K562 (cell line): ENCODE data around the gene PKDCC. TPM values are rescaled to one million over a fixed set of nuclear protein-coding genes. Genes with fewer than 3 reads are reported as not detected.

ENCODE experiments used
- ATAC-seq: fragments of 200-7000 bp; cut with Tn5 transposase; 3 replicates; pipeline ENCODE4 v1.9.1; 2020; ENCODE audit warnings: moderate library complexity
- BruUV-seq: library from RNA; stranded (reverse); fragments of 400-500 nt; replicated peaks from 2 replicates; lab custom pipeline; 2021; lab: Mats Ljungman, UMichigan
- CTCF ChIA-PET: fragments of 300-600 bp; formaldehyde crosslinking; extraction: SDS; loops from one replicate; lab custom pipeline; 2021; ENCODE audit warnings: low intra/inter-chr PET ratio; lab: Yijun Ruan, JAX
- POLR2A ChIA-PET: fragments of 300-600, 350-650 bp; sonication (Branson Sonifier 250); formaldehyde crosslinking; extraction: SDS; loops from one replicate; lab custom pipeline; 2021; ENCODE audit warnings: antibody characterized with exemption, inconsistent platforms; lab: Yijun Ruan, JAX
- DNase-seq, 4 experiments: peaks; one replicate each; pipeline versions ENCODE4 v3.0.0 to v3.0.0-alpha.2; 2011 to 2018; ENCODE audit warnings: low spot score in 3 of 4, mixed read lengths in 3 of 4; ENCODE audit errors: extremely low read depth in 1 of 4
- FAIRE-seq: peaks from 2 replicates; lab custom pipeline; 2011; peaks lifted over from hg19 to GRCh38; lab: Jason Lieb, UNC
- H2AFZ ChIP-seq: 2 replicates; pipeline ENCODE4 v1.6.0; 2011; ENCODE audit warnings: low read depth, low read length, control low read depth, inconsistent platforms
- H3K27ac ChIP-seq: fragments of 200-600 bp; 3 replicates; pipeline ENCODE4 v1.8.0; 2011; ENCODE audit warnings: low read depth, mild to moderate bottlenecking, control low read depth, inconsistent platforms, low read length, moderate library complexity, mixed read lengths; ENCODE audit errors: extremely low read depth
- H3K27me3 ChIP-seq, 2 experiments: fragments of 300-600 bp in 1 of 2; 2 replicates in 1 of 2; 3 replicates in 1 of 2; pipeline versions ENCODE4 v1.6.0 to v1.8.0; 2011; ENCODE audit warnings: inconsistent platforms in 2 of 2, low read length in 2 of 2, mild to moderate bottlenecking in 1 of 2, mixed read lengths in 1 of 2, moderate library complexity in 1 of 2; ENCODE audit not compliant: control insufficient read depth in 2 of 2, insufficient read depth in 2 of 2
- H3K36me3 ChIP-seq: fragments of 300-600 bp; 3 replicates; pipeline ENCODE4 v1.8.0; 2011; ENCODE audit warnings: mild to moderate bottlenecking, low read length, inconsistent platforms; ENCODE audit not compliant: control insufficient read depth, insufficient read depth
- H3K4me1 ChIP-seq, 2 experiments: fragments of 200-600 bp in 1 of 2; replicated peaks in 1 of 2; 2 replicates in 1 of 2; 3 replicates in 1 of 2; pipeline versions ENCODE4 v1.5.1 to v1.8.0; 2011; ENCODE audit warnings: inconsistent platforms in 2 of 2, low read length in 2 of 2, mild to moderate bottlenecking in 1 of 2, mixed read lengths in 1 of 2, moderate library complexity in 1 of 2; ENCODE audit not compliant: control insufficient read depth in 2 of 2, insufficient read depth in 2 of 2
- H3K4me2 ChIP-seq: 2 replicates; pipeline ENCODE4 v1.6.1; 2011; ENCODE audit warnings: low read length, control low read depth, inconsistent platforms, mixed read lengths; ENCODE audit not compliant: insufficient read depth
- H3K4me3 ChIP-seq: fragments of 200-600 bp; sonication (generic), shearing (Covaris generic); 2 replicates; pipeline ENCODE4 v1.5.1; 2016; ENCODE audit warnings: control low read depth, inconsistent platforms
- H3K79me2 ChIP-seq: fragments of 200-600 bp; 3 replicates; pipeline ENCODE4 v1.8.0; 2011; ENCODE audit warnings: low read length, inconsistent platforms; ENCODE audit not compliant: control insufficient read depth, insufficient read depth
- H3K9ac ChIP-seq, 2 experiments: 2 replicates each; pipeline versions ENCODE4 v1.6.0 to v1.6.1; 2011; ENCODE audit warnings: low read depth in 2 of 2, low read length in 2 of 2, control low read depth in 1 of 2, inconsistent platforms in 1 of 2, mild to moderate bottlenecking in 1 of 2, mixed read lengths in 1 of 2; ENCODE audit not compliant: insufficient read depth in 1 of 2
- H3K9me1 ChIP-seq: one replicate; pipeline ENCODE4 v1.6.0; 2011; ENCODE audit warnings: inconsistent platforms, mild to moderate bottlenecking, low read length, moderate library complexity; ENCODE audit not compliant: control insufficient read depth, insufficient read depth
- H3K9me3 ChIP-seq: replicated peaks from 2 replicates; pipeline ENCODE4 v1.5.1; 2011; ENCODE audit warnings: low read depth, low read length, inconsistent platforms; ENCODE audit not compliant: control insufficient read depth, insufficient read depth
- H4K20me1 ChIP-seq: replicated peaks from 2 replicates; pipeline ENCODE4 v1.6.1; 2011; ENCODE audit warnings: low read length, inconsistent platforms, mixed read lengths; ENCODE audit not compliant: control insufficient read depth, insufficient read depth
- E2F3 ChIP-seq: fragments of 250-450 bp; sonication (Bioruptor Pico); IDR thresholded peaks from 2 replicates; pipeline ENCODE4 v1.4.0; 2020; ENCODE audit warnings: mild to moderate bottlenecking
- EP300 ChIP-seq: IDR thresholded peaks from 2 replicates; pipeline ENCODE4 v1.6.1; 2012; ENCODE audit warnings: low read length, improper control_type of control experiment
- GATAD2B ChIP-seq: fragments of 450-650 bp; IDR thresholded peaks from 2 replicates; pipeline ENCODE4 v1.6.1; 2017; ENCODE audit warnings: mild to moderate bottlenecking, borderline replicate concordance
- LCOR ChIP-seq: sonication (generic); formaldehyde crosslinking; IDR thresholded peaks from 2 replicates; pipeline ENCODE4 v1.8.0; 2022; ENCODE audit warnings: mild to moderate bottlenecking, missing genetic modification reagents
- ZFPM2 ChIP-seq: fragments of 250-450 bp; sonication (Bioruptor Pico); IDR thresholded peaks from 2 replicates; pipeline ENCODE4 v1.5.1; 2022; ENCODE audit warnings: mild to moderate bottlenecking
- WGBS: fragments of 100-300 bp; shearing (Covaris generic); methylation state at CpG from one replicate; pipeline ENCODE4 v1.1.6; 2016; ENCODE audit warnings: low coverage, mixed read lengths; ENCODE audit not compliant: insufficient coverage; ENCODE audit errors: missing lambda C conversion rate; 5-methylcytosine and 5-hydroxymethylcytosine counted together
- in situ Hi-C: fragments of 300-500 bp; cut with MboI; formaldehyde crosslinking; loops from 4 replicates; pipeline ENCODE4 v1.15.0; 2018; ENCODE audit warnings: inconsistent platforms, mixed read lengths
- intact Hi-C: fragments of 100-400 bp; cut with micrococcal nuclease; formaldehyde crosslinking; loops from 2 replicates; pipeline ENCODE4 v1.14.2; 2022
- polyA plus RNA-seq, 8 experiments: library from polyadenylated mRNA; depleted of rRNA in 4 of 8; stranded (reverse) in 5 of 8; unstranded in 3 of 8; fragments of >200 nt; fragmentation: Nextera tagmentation in 2 of 8; fragmentation: Illumina TruSeq in 1 of 8; extraction: Ambion mirVana in 2 of 8; extraction: Trizol in 1 of 8; gene quantifications; 2 replicates each; pipeline versions ENCODE4 v1.2.1 to v1.2.3, GENCODE V29; 2011 to 2014; ENCODE audit warnings: inconsistent platforms in 1 of 8, missing spikeins in 1 of 8
- total RNA-seq, 7 experiments: library from RNA; depleted of rRNA in 6 of 7; stranded (reverse); fragments of >200 nt in 6 of 7; fragmentation: Illumina TruSeq in 2 of 7; extraction: Trizol in 2 of 7; gene quantifications; 2 replicates each; pipeline versions ENCODE4 v1.2.1 to v1.2.3, GENCODE V29; 2011 to 2021; ENCODE audit warnings: low replicate concordance in 1 of 7
- TF ChIP-seq, protein P1 (sequence below): sonication (generic); formaldehyde crosslinking; IDR thresholded peaks from 2 replicates; pipeline ENCODE4 v1.8.0; 2022; ENCODE audit warnings: mild to moderate bottlenecking, missing genetic modification reagents
- TF ChIP-seq, protein P2 (sequence below): fragments of 450-650 bp; IDR thresholded peaks from 2 replicates; pipeline ENCODE4 v1.6.1; 2017; ENCODE audit warnings: mild to moderate bottlenecking, moderate library complexity

Gene PKDCC
- total and polyA plus RNA-seq, 9 of the 15 experiments (the other 6 are each of a cell fraction or from before 2014, with no cell fraction given): 0.62 to 14.8 (median 1.3) TPM; not detected in 2

DNA sequence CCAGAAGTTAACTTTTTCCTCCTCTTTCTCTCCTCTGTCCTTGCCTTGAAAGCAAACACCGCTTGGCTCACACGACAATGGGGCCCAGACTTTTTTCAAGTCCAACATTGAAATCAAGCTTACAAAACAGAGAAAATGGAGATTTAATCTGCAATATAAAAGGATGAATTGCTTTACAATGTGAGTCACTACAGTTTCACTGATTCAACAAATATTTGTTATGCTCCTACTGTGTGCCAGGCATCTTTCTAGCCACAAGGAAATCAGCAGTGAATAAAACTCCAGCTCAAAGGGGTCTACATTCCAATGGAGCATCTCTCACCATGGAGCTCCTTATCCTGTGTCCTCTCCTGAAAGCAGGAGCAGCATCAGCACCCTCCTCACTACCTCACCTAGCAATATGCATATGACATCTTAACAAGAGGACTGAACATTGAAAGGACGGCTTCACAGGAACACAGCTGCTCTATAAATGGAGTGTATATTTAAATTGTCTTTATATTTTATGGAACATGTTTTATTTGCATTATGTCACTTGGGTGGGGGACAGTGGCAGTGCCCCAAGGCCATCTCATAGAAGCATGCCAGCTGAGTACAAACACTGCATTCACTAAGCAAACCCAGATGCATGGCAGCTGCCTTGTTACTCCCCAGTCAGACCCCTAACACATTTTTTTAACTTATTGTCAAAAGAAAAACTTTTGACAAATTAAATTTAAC lies 39.5 kb downstream of the PKDCC start:
- no peak overlapping the region for H3K27ac ChIP-seq

More for the DNA sequence above, 39.5 kb downstream of the PKDCC start:
- ATAC-seq: no peak
- WGBS: 0% methylated on average over 3 of the region's 3 CpGs
- H2AFZ ChIP-seq: no peak overlapping the region
- H4K20me1 ChIP-seq: no peaks in the 10 kb centered on the region; the same call in 1 of the 2 replicates
- H3K79me2 ChIP-seq: no peaks in the 10 kb centered on the region
- H3K4me3 ChIP-seq: no peak overlapping the region
- no peak overlapping the region for H3K4me2 ChIP-seq
- no peak for FAIRE-seq
- ChIA-PET POLR2A (interaction anchor here (0.6 kb wide), 1 partner anchor 161 kb away, joined by 3 read pairs; no protein-coding TSS in a partner anchor), CTCF (interaction anchor here (1.0 to 3.3 kb wide), 5 partner anchors 109 to 246 kb away, joined by 4 to 33 read pairs (median 8); no protein-coding TSS in a partner anchor)
- no TSS peak for BruUV-seq
- TF ChIP-seq ZFPM2 (no peak), E2F3 (CRISPR knock-in tag) (no peak), EP300 (no peak), GATAD2B (no peak), LCOR (no peak)
- TF ChIP-seq, protein P1, sequence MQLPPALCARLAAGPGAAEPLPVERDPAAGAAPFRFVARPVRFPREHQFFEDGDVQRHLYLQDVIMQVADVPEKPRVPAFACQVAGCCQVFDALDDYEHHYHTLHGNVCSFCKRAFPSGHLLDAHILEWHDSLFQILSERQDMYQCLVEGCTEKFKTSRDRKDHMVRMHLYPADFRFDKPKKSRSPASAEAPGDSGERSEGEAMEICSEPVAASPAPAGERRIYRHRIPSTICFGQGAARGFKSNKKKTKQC (CRISPR knock-in tag): no peak
- TF ChIP-seq, protein P2, sequence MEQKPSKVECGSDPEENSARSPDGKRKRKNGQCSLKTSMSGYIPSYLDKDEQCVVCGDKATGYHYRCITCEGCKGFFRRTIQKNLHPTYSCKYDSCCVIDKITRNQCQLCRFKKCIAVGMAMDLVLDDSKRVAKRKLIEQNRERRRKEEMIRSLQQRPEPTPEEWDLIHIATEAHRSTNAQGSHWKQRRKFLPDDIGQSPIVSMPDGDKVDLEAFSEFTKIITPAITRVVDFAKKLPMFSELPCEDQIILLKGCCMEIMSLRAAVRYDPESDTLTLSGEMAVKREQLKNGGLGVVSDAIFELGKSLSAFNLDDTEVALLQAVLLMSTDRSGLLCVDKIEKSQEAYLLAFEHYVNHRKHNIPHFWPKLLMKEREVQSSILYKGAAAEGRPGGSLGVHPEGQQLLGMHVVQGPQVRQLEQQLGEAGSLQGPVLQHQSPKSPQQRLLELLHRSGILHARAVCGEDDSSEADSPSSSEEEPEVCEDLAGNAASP: no peak
- no peak for DNase-seq
- in situ Hi-C loops: loop anchor here (5.0 kb wide), 1 partner anchor 215 kb away; no protein-coding TSS in a partner anchor
- no peaks in the 10 kb centered on the region for H3K9me1 ChIP-seq
- H3K9ac ChIP-seq: no peak overlapping the region
- H3K27me3 ChIP-seq: peaks cover 2 to 9% of the 10 kb centered on the region in 2 experiments; a peak in 3 of 5 replicates
- intact Hi-C loops: no loop called here
- H3K4me1 ChIP-seq: peaks cover 0 to 3% of the 10 kb centered on the region in 2 experiments; a peak in 2 of 5 replicates
- H3K36me3 ChIP-seq: no peaks in the 10 kb centered on the region
- H3K9me3 ChIP-seq: no peaks in the 10 kb centered on the region
